ENCODE measurements around the gene LRRC25. TPM values are rescaled to one million over a fixed set of nuclear protein-coding genes. Genes with fewer than 3 reads are reported as not detected.

LRRC25 gene
- total and polyA plus RNA-seq, 9 donors = 1.4 to 9.2 (median 2.4) TPM

DNA sequence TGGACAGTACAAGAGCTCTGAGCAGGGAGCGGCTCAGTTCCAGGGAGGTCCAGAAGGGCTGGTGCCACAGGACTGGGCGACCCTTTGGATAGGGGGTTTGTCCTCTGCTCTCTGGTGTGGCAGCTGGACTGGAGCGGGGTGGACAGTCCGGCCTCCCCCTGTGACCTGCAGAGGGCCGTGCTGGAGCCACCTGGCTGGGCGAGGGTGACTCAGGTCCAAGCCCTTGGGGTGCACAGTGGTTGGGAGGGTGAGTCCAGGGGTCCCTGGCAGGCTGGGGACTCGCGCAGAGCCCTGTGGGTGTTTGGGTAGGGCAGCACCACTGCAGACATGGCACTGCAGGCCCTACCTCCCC, 29.0 kb upstream of the LRRC25 start:
- peaks cover 18% of the 10 kb centered on the region for H3K4me1 ChIP-seq (ENCODE audit: insufficient read depth)
- WGBS, 3 donors = 66 to 81% (median 78%) methylated on average over 4 to 8 of the region's 8 CpGs

DNA sequence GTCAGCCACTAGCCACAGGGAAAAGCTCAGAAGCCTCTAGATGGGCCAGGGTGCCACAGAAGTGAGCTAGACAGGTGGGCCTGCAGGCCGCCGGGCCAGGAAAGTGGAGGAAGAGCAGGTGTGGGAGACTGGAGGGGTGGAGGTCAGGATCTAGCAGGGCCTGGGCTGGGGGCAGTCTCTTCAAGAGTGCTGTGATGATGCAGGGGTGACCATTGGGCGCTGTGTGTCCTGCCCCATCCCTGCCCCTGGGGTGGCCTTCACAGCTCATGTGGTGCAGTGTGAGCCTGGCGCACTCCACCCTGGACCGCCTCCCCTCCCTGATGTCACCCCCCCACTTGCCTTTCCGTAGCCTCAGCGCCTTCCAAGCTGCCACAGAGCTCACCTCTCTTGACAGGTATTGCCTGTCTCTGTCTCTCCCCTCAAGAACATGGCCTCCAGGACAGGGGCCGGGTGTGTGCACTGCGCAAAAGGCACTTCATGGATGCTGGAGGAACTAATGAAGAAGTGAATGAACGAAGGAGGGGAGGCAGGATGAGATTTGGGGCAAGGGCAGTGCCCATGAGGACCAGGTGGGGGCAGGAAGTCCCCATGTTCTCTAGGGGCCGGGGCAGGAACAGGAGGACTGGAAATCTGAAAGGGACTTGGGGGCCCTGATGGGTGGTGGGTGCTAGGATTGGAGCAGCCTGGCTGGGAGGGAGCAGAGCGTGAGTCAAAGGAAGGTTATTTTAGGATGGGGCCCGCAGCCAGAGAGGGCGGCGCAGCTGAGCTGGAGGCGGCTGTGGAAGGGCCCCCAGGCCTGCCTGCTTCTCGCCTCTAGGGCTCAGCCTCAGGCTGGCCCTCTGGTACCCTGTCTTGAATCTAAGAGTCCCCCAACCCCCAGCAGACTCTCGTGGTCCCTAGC, 28.3 kb upstream of the LRRC25 start:
- no peaks in the 10 kb centered on the region for H3K9me3 ChIP-seq
- H3K4me3 ChIP-seq = no peak overlapping the region
- TF ChIP-seq, protein P1, sequence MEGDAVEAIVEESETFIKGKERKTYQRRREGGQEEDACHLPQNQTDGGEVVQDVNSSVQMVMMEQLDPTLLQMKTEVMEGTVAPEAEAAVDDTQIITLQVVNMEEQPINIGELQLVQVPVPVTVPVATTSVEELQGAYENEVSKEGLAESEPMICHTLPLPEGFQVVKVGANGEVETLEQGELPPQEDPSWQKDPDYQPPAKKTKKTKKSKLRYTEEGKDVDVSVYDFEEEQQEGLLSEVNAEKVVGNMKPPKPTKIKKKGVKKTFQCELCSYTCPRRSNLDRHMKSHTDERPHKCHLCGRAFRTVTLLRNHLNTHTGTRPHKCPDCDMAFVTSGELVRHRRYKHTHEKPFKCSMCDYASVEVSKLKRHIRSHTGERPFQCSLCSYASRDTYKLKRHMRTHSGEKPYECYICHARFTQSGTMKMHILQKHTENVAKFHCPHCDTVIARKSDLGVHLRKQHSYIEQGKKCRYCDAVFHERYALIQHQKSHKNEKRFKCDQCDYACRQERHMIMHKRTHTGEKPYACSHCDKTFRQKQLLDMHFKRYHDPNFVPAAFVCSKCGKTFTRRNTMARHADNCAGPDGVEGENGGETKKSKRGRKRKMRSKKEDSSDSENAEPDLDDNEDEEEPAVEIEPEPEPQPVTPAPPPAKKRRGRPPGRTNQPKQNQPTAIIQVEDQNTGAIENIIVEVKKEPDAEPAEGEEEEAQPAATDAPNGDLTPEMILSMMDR (IDR thresholded peaks at IDR 0.05) = peak in 2 of 3 donors; percentile 9 to 10
- TF ChIP-seq POLR2A (IDR thresholded peaks at IDR 0.05) (no peak), EP300 (IDR thresholded peaks at IDR 0.05) (no peak)
- peak; percentile 59 to 80 (median 73) for DNase-seq
- WGBS, 3 donors = 40 to 56% (median 51%) methylated on average over 17 to 18 of the region's 18 CpGs
- intact Hi-C loops (cut with DNase I) = loop anchor here in 1 of 4 donors (10.0 kb wide), 1 partner anchor 421 kb away; the partner anchor contains the start of gene ARRDC2
- H3K27ac ChIP-seq = peak overlapping the region; percentile 45 to 54
- H3K36me3 ChIP-seq = no peaks in the 10 kb centered on the region
- no peaks in the 10 kb centered on the region for H3K27me3 ChIP-seq
- peaks cover 21% of the 10 kb centered on the region for H3K4me1 ChIP-seq (ENCODE audit: insufficient read depth)

More for the DNA sequence above, 29.0 kb upstream of the LRRC25 start:
- H3K27me3 ChIP-seq = no peaks in the 10 kb centered on the region
- no peaks in the 10 kb centered on the region for H3K36me3 ChIP-seq
- DNase-seq = peak in 1 of 5 donors; percentile 40
- intact Hi-C loops (cut with DNase I) = loop anchor here in 1 of 4 donors (10.0 kb wide), 1 partner anchor 422 kb away; the partner anchor contains the start of gene ARRDC2
- peak overlapping the region; percentile 45 to 54 for H3K27ac ChIP-seq
- H3K4me3 ChIP-seq = no peak overlapping the region
- no peaks in the 10 kb centered on the region for H3K9me3 ChIP-seq
- TF ChIP-seq EP300 (IDR thresholded peaks at IDR 0.05) (no peak), POLR2A (IDR thresholded peaks at IDR 0.05) (no peak)
- TF ChIP-seq, protein P1 (IDR thresholded peaks at IDR 0.05) = no peak

DNA sequence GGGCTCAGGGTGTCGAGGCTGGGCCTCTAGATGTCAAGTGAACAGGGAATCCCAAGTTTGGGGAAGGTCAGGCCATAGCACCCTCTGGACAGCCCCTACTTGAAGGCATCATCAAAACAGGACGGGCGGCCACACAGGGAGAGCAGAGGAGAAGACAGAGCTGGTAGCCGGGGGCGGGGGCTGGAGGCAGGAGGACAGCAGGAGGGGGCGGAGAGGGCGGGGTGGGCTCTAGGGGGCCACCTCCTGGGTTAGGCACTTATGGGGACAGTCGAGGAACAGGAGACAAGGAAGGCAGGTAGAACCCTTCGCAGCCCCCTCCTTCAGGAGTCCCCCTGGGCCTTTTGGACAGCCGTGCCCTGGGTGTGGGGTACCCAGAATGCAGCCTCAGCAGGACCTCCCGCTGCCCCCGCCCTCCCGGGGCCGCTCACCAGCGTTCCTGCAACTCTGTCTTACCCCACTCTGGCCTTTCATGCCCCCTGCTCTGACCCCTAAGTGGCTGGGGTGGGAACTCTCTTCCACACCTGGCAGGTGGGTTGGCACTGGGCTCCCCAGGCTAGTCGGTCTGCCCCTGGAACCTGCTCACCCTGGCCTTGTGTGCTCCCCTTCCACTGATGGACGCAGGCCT, 27.6 kb upstream of the LRRC25 start:
- Histone ChIP-seq H3K36me3 (no peaks in the 10 kb centered on the region), H3K27ac (peak overlapping the region in 1 of 2 donors; percentile 54), H3K27me3 (no peaks in the 10 kb centered on the region), H3K9me3 (no peaks in the 10 kb centered on the region), H3K4me1 (ENCODE audit: insufficient read depth) (peaks cover 21% of the 10 kb centered on the region), H3K4me3 (no peak overlapping the region)
- WGBS, 3 donors = 77 to 82% (median 82%) methylated on average over 17 of the region's 17 CpGs
- DNase-seq = peak in 4 of 5 donors; percentile 39 to 47 (median 42)
- intact Hi-C loops (cut with DNase I) = loop anchor here in 1 of 4 donors (10.0 kb wide), 1 partner anchor 420 kb away; the partner anchor contains the start of gene ARRDC2
- TF ChIP-seq, protein P1 (IDR thresholded peaks at IDR 0.05) = no peak
- TF ChIP-seq EP300 (IDR thresholded peaks at IDR 0.05) (no peak), POLR2A (IDR thresholded peaks at IDR 0.05) (no peak)

DNA sequence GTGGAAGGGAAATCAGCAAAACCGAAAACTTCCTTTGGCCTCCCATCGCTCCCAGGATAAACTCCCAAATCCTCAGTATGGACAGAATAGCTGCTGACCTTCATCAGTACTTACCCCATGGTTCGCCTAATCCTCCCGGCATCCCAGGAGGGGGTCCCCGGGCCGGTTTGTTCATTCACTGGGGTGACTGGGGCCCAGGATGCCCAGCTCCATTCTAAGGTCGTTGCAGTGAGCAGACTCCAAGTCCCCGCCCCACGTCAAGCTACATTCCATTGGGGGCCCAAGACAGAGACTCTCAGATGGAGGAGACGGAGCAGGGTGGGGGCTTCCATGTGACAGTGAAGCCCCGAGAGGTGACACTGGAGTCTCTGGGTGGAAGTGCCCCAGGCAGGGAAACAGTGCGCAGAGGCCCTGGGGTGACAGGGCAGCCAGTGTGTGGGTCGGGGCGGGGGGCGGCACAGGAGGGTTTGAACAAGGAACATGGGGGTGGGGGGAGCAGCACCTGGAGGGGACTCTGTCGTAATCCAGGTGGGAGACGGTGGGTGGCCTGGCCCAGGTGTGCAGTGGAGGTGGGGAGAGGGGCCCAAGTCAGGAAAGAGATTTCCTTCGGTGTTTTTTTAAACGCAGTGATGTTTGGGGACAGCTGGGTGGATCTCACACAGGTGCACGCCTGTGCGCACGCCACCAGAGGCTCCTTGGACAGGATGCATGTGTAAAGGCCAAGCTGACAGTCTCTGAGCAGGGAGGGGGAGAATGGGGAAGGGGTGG, 26.9 kb upstream of the LRRC25 start:
- peak in 3 of 5 donors; percentile 36 to 45 (median 39) for DNase-seq
- intact Hi-C loops (cut with DNase I) = loop anchor here in 1 of 4 donors (10.0 kb wide), 1 partner anchor 420 kb away; the partner anchor contains the start of gene ARRDC2
- Histone ChIP-seq H3K27me3 (no peaks in the 10 kb centered on the region), H3K27ac (peak overlapping the region in 1 of 2 donors; percentile 2), H3K4me1 (ENCODE audit: insufficient read depth) (peaks cover 17% of the 10 kb centered on the region), H3K9me3 (no peaks in the 10 kb centered on the region), H3K36me3 (no peaks in the 10 kb centered on the region), H3K4me3 (no peak overlapping the region)
- WGBS, 3 donors = 75 to 79% (median 76%) methylated on average over 22 of the region's 22 CpGs
- no peak for TF ChIP-seq POLR2A (IDR thresholded peaks at IDR 0.05)
- TF ChIP-seq, protein P1 (IDR thresholded peaks at IDR 0.05) = no peak
- TF ChIP-seq EP300 (IDR thresholded peaks at IDR 0.05) = no peak
